GM23338 (cell line): Measurements from ENCODE around the gene GHR.

Experiments used
- CREB1 ChIP-seq: fragments of 250-450 bp; sonication (Bioruptor Pico); IDR thresholded peaks from 2 replicates; pipeline ENCODE4 v1.5.0; 2020; ENCODE audit warnings: low read depth, mild to moderate bottlenecking, moderate library complexity
- EZH2 ChIP-seq: fragments of 200-600 bp; sonication (generic); IDR thresholded peaks from one replicate; pipeline ENCODE4 v1.8.0; 2017; ENCODE audit warnings: antibody characterized with exemption, mild to moderate bottlenecking, low read depth; ENCODE audit not compliant: unreplicated experiment
- EZH2phosphoT487 ChIP-seq: fragments of 200-600 bp; sonication (generic); IDR thresholded peaks from one replicate; pipeline ENCODE4 v1.8.1; 2018; ENCODE audit warnings: antibody characterized with exemption; ENCODE audit not compliant: unreplicated experiment
- JUNB ChIP-seq: IDR thresholded peaks from one replicate; pipeline ENCODE4 v1.6.1; 2016; ENCODE audit warnings: antibody characterized with exemption; ENCODE audit not compliant: unreplicated experiment
- NANOG ChIP-seq: IDR thresholded peaks from 2 replicates; pipeline ENCODE4 v1.6.1; 2016; ENCODE audit warnings: antibody characterized with exemption, borderline replicate concordance
- POLR2AphosphoS5 ChIP-seq: IDR thresholded peaks from 2 replicates; pipeline ENCODE4 v1.6.1; 2016; ENCODE audit warnings: antibody characterized with exemption, low read depth
- ZNF114 ChIP-seq: fragments of 250-450 bp; sonication (Bioruptor Pico); IDR thresholded peaks from 2 replicates; pipeline ENCODE4 v1.5.0; 2020; ENCODE audit warnings: mild to moderate bottlenecking, moderate library complexity
- ZNF331 ChIP-seq: fragments of 250-450 bp; sonication (Bioruptor Pico); IDR thresholded peaks from 2 replicates; pipeline ENCODE4 v1.5.0; 2020; ENCODE audit warnings: low read depth, mild to moderate bottlenecking, moderate library complexity
- TF ChIP-seq, protein P1 (sequence below): IDR thresholded peaks from one replicate; pipeline ENCODE4 v1.6.1; 2018; ENCODE audit warnings: antibody characterized with exemption; ENCODE audit not compliant: unreplicated experiment
- TF ChIP-seq, protein P2 (sequence below), 2 experiments: fragments of 200-600 bp in 1 of 2; sonication (generic) in 1 of 2; conservative IDR thresholded peaks; 2 replicates each; pipeline versions ENCODE4 v1.5.1 to v1.6.1; 2016 to 2017; ENCODE audit warnings: antibody characterized with exemption in 2 of 2, low read depth in 2 of 2, mild to moderate bottlenecking in 2 of 2, moderate library complexity in 1 of 2
- TF ChIP-seq, protein P3 (sequence below): IDR thresholded peaks from 2 replicates; pipeline ENCODE4 v1.6.1; 2016; ENCODE audit warnings: antibody characterized with exemption

DNA sequence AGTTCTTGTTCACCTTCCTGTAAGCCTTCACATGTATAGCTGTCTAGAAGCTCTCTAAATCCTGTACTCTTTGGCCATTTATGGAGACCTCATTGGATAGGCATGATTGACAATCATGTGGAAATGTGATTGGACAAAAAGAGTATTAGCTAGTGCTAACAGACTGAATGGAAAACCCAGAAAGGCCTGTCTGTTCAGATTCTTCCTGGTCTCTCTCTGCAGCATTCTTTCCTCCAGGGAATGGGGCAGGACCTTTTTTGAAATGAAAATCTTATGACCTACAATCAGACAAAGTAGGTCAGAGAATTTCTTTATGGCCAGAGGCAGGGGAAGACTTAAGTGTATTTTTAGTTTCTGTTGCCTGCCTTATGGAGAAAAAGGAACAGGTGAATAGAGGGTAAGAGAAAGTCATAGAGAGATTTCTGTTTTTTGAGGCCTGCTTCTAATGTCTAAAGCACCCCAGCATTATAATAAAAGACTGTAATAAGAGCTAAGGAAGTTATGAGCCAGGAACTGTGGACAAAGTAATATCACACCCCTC, 181.0 kb downstream of the GHR start:
- TF ChIP-seq, protein P1, sequence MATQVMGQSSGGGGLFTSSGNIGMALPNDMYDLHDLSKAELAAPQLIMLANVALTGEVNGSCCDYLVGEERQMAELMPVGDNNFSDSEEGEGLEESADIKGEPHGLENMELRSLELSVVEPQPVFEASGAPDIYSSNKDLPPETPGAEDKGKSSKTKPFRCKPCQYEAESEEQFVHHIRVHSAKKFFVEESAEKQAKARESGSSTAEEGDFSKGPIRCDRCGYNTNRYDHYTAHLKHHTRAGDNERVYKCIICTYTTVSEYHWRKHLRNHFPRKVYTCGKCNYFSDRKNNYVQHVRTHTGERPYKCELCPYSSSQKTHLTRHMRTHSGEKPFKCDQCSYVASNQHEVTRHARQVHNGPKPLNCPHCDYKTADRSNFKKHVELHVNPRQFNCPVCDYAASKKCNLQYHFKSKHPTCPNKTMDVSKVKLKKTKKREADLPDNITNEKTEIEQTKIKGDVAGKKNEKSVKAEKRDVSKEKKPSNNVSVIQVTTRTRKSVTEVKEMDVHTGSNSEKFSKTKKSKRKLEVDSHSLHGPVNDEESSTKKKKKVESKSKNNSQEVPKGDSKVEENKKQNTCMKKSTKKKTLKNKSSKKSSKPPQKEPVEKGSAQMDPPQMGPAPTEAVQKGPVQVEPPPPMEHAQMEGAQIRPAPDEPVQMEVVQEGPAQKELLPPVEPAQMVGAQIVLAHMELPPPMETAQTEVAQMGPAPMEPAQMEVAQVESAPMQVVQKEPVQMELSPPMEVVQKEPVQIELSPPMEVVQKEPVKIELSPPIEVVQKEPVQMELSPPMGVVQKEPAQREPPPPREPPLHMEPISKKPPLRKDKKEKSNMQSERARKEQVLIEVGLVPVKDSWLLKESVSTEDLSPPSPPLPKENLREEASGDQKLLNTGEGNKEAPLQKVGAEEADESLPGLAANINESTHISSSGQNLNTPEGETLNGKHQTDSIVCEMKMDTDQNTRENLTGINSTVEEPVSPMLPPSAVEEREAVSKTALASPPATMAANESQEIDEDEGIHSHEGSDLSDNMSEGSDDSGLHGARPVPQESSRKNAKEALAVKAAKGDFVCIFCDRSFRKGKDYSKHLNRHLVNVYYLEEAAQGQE: no peak
- TF ChIP-seq, protein P2, sequence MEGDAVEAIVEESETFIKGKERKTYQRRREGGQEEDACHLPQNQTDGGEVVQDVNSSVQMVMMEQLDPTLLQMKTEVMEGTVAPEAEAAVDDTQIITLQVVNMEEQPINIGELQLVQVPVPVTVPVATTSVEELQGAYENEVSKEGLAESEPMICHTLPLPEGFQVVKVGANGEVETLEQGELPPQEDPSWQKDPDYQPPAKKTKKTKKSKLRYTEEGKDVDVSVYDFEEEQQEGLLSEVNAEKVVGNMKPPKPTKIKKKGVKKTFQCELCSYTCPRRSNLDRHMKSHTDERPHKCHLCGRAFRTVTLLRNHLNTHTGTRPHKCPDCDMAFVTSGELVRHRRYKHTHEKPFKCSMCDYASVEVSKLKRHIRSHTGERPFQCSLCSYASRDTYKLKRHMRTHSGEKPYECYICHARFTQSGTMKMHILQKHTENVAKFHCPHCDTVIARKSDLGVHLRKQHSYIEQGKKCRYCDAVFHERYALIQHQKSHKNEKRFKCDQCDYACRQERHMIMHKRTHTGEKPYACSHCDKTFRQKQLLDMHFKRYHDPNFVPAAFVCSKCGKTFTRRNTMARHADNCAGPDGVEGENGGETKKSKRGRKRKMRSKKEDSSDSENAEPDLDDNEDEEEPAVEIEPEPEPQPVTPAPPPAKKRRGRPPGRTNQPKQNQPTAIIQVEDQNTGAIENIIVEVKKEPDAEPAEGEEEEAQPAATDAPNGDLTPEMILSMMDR (conservative IDR thresholded peaks at IDR 0.05; ENCODE audit: low read depth in 2 of 2): no peak
- TF ChIP-seq JUNB (no peak), EZH2 (no peak), EZH2phosphoT487 (no peak), NANOG (no peak), CREB1 (CRISPR knock-in tag) (no peak), POLR2AphosphoS5 (no peak), ZNF114 (CRISPR knock-in tag) (no peak), ZNF331 (no peak)
- TF ChIP-seq, protein P3, sequence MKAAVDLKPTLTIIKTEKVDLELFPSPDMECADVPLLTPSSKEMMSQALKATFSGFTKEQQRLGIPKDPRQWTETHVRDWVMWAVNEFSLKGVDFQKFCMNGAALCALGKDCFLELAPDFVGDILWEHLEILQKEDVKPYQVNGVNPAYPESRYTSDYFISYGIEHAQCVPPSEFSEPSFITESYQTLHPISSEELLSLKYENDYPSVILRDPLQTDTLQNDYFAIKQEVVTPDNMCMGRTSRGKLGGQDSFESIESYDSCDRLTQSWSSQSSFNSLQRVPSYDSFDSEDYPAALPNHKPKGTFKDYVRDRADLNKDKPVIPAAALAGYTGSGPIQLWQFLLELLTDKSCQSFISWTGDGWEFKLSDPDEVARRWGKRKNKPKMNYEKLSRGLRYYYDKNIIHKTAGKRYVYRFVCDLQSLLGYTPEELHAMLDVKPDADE: no peak
